ENCODE results near the gene TNFRSF17.

The TNFRSF17 gene

GRCh38 chr16:12009462-12009861 lies 44.5 kb downstream of the TNFRSF17 start:
- DNase-seq = no peak

DNA sequence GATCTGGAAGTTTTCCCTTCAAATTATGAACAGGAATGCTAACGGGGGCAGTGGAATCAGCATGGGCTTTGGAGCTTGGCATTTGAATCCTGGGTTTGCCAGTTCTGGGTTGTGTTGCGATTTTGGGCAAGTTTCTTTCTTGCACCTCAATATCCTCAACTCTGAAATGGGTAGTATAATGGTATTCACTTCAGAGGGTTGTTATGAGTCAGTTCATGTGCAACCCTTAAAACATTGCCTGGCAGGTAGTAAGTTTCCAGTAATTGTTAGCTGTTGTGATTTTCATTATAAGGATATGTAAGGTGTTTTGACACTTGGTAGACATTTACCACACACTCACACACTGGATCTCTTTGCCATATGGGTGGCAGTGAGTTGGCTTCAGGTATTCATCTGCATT lies 44.9 kb downstream of the TNFRSF17 start:
- DNase-seq = no peak

DNA sequence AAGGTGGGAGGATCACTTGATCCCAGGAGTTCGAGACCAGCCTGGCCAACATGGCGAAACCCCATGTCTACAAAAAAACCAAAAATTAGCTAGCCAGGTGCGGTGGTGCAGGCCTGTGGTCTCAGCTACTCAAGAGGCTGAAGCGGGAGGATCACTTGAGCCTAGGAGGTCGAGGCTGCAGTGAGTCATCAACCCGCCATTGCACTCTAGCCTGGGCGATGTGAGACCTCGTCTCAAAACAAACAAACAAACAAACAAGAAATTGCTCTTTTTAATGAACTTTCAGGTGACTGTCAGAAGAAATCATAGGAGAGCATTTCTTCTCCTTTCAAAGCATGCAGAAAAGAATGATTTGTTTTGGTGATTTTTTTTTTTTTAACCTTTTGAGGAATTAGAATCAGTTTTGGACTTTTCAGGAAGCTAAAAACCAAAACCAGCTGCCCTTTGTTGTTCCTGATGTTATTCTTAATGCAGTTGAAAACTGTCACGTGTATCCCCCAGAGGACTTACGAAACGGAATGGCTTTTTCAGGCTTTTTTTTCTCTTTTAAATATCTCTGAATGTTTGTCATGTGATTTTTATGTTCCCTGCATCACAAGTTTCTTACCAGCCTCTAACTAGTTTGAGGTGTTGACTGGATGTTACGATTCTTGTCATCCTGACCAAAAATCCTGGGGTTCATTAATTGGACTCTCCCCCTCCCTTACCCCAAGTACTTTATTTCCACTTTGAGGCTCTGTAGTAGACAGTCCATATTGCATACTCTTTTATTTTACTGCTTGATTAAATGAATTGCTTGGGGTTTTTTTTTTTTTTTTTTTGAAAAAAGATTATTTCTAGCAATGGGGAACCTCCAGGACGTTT lies 45.6 kb downstream of the TNFRSF17 start:
- DNase-seq = no peak

DNA sequence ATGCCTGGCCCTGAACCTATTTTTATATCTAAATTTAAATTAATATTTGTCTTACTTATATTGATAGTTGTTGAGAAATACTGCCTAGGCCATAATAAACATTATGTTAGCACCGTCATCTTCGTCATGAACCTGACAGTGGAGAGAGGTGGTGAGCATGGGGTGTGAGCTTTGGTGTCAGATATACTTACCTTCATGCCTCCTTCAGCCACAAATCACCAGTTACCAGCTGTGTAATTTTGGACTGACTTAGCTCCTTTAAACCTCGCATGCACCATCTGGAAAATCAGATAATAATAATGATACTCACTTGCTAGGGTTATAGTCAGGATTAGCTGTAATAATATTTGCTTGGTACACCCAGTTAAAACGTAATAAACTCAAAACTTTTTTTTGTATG lies 46.6 kb downstream of the TNFRSF17 start:
- DNase-seq = no peak

GRCh38 chr16:12016291-12016947 lies 51.4 kb downstream of the TNFRSF17 start:
- DNase-seq = no peak

GRCh38 chr16:12017558-12017957 lies 52.5 kb downstream of the TNFRSF17 start:
- DNase-seq = no peak
